ENCODE data around the gene KRTAP4-7. TPM values are rescaled to one million over a fixed set of nuclear protein-coding genes. Genes with fewer than 3 reads are reported as not detected.

KRTAP4-7 gene
- not detected in 2 replicates for total RNA-seq

DNA sequence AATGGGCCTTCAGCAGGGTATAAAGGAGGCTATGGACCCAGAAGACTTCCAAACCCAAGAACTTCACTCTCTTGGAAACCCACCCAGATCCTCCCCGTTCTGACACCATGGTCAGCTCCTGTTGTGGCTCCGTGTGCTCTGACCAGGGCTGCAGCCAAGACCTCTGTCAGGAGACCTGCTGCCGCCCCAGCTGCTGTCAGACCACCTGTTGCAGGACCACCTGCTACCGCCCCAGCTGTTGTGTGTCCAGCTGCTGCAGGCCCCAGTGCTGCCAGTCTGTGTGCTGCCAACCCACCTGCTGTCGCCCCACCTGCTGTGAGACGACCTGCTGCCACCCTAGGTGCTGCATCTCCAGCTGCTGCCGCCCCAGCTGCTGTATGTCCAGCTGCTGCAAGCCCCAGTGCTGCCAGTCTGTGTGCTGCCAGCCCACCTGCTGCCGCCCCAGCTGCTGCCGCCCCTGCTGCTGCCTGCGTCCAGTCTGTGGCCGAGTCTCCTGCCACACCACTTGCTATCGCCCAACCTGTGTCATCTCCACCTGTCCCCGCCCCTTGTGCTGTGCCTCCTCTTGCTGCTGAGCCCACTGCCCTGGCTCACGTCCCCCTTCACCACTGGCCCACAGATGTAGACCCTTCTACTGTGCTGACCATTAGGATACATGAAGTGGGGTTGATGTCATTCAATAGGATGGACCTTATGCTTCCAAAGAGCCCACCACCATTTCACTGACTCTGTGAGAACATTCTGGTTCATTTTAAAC lies at the start of gene KRTAP4-7:
Gene KRTAP4-7, plus strand, starts transcription at position 51 of the 757 bp plus-strand sequence. Its CDS starts 57 bp downstream, at position 108.

DNA sequence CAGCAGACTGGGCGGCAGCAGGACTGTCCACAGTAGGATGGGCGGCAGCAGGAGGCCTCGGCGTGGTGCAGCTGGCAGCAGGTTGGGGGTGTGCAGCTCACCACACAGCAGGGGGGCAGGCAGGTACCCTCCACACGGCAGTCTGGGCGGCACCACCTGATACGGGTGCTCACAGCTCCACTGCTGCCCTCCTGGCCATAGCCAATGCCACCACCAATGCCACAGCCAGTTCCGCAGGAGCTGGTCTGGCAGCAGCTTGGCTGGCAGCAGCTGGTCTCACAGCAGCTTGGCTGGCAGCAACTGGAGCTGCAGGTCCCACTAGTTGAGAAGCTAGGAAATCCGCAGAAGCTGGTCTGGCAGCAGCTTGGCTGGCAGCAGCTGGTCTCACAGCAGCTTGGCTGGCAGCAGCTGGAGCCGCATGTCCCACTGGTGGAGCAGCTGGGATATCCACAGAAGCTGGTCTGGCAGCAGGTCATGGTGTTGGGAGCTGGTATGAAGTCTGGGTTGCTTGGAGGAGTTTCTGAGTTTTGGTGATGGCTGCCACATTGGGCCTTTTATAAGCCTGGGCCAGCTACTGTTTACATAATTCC lies 49.5 kb upstream of the KRTAP4-7 start, which contains the start of gene KRTAP1-3:
Gene KRTAP1-3, minus strand, starts transcription at position 529 of the 590 bp plus-strand sequence. Its CDS starts 53 bp downstream, at position 476.

DNA sequence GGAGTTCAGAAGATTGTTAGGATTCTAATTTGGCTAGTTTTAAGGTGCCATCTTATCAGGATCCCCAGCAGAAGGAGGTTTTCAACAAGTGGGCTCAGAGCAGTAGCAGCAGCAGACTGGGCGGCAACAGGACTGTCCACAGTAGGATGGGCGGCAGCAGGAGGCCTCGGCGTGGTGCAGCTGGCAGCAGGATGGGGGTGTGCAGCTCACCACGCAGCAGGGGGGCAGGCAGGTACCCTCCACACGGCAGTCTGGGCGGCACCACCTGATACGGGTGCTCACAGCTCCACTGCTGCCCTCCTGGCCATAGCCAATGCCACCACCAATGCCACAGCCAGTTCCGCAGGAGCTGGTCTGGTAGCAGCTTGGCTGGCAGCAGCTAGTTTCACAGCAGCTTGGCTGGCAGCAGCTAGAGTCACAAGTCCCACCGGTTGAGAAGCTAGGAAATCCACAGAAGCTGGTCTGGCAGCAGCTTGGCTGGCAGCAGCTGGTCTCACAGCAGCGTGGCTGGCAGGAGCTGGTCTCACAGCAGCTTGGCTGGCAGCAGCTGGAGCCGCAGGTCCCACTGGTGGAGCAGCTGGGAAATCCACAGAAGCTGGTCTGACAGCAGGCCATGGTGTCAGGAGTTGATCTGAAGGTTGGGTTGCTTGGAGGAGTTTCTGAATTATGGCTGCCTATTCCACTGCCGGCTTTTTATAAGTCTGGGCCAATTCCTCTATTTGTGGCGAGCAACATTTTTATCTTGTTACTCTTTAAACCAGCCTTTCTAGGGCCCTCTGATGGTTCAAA lies 43.0 kb upstream of the KRTAP4-7 start, which contains the start of gene KRTAP1-1:
Gene KRTAP1-1, minus strand, starts transcription at position 668 of the 789 bp plus-strand sequence. Its CDS starts 53 bp downstream, at position 615.

DNA sequence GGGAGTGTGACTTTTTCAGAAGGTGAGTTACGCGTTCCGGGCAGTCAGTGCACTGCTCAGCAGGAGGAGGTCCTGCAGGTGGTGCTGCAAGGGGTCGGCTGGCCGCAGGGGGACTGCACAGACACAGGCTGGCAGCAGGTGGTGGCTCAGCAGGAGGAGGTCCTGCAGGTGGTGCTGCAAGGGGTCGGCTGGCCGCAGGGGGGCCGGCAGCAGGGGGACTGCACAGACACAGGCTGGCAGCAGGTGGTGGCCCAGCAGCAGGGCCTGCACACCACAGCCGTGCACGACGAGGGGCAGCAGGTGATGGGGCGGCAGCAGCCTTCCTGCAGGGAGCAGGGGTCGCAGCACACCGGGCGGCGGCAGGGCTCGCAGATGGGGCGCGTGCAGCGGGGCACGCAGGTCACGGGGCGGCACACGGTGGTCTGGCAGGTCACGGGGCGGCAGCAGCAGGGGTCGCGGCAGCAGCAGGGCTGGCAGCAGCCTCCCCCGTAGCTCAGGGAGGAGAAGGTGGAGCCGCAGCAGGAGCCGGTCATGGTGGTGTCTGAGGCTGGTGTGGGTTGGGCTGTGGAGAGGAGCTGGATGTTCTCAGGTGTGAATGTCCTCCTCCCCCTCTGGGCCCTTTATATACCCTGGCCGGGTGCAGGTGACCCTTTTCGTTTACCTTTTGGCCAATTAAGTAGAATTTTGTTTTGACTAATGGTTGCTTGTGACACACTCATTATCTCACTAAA lies 37.0 kb upstream of the KRTAP4-7 start, which contains the start of gene KRTAP2-1:
Gene KRTAP2-1, minus strand, starts transcription at position 582 of the 731 bp plus-strand sequence. Its CDS starts 49 bp downstream, at position 533.

DNA sequence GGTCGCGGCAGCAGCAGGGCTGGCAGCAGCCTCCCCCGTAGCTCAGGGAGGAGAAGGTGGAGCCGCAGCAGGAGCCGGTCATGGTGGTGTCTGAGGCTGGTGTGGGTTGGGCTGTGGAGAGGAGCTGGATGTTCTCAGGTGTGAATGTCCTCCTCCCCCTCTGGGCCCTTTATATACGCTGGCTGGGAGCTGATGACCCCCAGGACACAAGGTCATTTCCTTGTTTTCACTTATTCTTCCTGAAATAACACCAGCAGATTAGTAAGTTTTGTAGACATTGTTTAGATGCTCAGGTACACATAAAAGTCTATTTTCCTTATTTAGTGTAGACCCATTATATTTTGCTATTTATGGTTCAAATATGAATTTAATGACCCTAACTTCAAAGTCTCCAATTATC lies 28.8 kb upstream of the KRTAP4-7 start, which contains the start of gene KRTAP2-2:
Gene KRTAP2-2, minus strand, starts transcription at position 101 of the 400 bp plus-strand sequence. Its CDS starts 19 bp downstream, at position 82.

DNA sequence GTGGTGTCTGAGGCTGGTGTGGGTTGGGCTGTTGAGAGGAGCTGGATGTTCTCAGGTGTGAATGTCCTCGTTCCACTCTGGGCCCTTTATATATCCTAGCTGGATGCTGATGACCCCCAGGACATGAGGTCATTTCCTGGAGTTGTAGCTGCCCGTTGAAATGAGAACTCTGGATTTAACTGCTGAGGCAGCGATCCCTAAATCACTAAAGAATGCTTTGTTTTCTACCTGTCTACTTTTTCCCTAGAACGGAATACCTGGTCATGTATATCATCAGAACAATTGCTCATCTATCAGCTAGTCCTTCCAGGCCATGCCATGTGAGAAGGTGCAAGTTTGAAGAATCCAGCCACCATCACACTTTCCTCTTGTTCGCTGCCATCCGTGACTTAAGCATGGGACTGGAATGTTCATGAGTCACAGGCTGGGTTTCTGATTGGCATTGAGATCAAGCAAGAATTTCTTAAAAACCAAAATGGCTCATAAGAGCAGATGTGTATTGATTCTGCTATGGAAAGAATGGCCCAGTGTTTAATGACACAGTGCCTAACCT lies 23.8 kb upstream of the KRTAP4-7 start, which contains the start of gene KRTAP2-3:
Gene KRTAP2-3, minus strand, starts transcription at position 63 of the 553 bp plus-strand sequence. CDS start 64 bp downstream, outside the sequence.

DNA sequence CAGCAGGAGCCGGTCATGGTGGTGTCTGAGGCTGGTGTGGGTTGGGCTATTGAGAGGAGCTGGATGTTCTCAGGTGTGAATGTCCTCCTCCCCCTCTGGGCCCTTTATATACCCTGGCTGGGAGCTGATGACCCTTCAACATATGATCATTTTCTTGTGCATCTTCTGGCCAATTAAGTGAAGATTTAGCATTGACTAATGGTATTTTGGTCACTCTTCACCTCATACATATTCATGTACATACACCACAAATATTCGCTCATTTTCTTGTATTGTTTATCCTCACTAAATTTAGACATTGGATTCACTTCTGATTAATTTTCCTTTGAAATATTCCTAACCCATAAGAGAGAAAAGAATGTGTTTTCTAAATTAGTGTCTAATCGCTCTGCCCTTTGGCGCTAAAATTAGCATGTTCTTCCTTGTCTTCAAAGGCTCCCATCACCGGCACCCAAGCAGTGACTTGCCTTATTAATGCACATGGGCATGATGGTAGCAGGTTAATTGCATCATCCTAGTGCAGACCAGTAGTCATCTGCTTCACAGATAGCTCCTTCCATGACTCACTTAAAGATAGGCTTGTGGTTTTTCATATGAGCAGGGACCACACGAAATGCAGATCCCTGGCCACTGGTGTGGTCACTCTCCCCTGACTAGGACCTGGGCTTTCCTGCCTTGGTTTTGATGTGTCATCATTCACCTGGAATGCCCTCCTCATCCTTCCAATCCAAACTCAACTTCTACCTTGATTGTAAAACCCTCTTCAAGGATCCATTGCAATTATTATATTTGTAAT lies 17.9 kb upstream of the KRTAP4-7 start, which contains the start of gene KRTAP2-4:
Gene KRTAP2-4, minus strand, starts transcription at position 51 of the 796 bp plus-strand sequence. Its CDS starts 34 bp downstream, at position 17.

DNA sequence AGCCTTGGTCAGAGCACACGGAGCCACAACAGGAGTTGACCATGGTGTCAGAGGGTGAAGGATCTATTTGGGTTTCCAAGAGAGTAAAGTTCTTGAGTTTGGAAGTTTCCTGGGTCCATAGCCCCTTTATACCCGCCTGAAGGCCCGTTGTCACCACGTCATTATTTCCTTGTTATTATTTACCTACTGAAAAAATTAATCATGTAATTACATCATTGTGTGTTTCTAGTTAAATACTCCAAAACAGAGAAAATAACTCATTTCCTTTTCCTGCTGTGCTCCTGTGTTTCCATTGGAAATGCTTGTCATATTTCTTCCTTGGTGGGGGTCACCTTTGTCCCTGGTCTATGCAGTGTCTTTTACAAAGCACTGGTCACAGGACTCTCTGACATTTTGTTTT lies 14.1 kb downstream of the KRTAP4-7 start, which contains the start of gene KRTAP4-8:
Gene KRTAP4-8, minus strand, starts transcription at position 101 of the 400 bp plus-strand sequence. Its CDS starts 58 bp downstream, at position 43.

DNA sequence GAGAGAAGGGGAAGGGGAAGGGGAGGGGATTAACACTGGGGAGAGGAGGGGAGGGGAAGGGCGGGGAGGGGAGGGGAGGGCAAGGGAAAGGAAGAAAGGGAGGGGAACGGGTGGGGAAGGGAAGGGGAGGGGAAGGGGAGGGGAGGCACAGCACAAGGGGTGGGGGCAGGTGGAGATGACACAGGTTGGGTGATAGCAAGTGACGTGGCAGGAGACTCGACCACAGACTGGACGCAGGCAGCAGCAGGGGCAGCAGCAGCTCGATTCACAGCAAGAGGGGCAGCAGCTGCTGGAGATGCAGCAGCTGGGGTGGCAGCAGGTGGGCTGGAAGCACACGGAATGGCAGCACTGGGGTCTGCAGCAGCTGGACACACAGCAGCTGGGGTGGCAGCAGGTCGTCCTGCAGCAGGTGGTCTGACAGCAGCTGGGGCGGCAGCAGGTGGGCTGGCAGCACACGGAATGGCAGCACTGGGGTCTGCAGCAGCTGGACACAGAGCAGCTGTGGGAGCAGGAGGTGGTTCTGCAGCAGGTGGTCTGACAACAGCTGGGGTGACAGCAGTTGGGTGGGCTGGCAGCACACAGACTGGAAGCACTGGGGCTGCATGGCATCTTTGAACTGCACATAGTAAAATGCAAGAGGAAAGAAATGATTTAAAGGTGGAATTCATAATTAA lies 17.8 kb downstream of the KRTAP4-7 start, which contains the start of gene KRTAP4-16:
Gene KRTAP4-16, minus strand, starts transcription at position 624 of the 674 bp plus-strand sequence. Its CDS starts 0 bp downstream, at position 624.

DNA sequence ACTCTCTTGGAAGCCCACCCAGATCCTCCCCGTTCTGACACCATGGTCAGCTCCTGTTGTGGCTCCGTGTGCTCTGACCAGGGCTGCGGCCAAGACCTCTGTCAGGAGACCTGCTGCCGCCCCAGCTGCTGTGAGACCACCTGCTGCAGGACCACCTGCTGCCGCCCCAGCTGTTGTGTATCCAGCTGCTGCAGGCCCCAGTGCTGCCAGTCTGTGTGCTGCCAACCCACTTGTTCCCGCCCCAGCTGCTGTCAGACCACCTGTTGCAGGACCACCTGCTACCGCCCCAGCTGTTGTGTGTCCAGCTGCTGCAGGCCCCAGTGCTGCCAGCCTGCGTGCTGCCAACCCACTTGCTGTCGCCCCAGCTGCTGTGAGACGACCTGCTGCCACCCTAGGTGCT lies 21.4 kb downstream of the KRTAP4-7 start, which contains the start of gene KRTAP4-9:
Gene KRTAP4-9, plus strand, starts transcription at position 43 of the 400 bp plus-strand sequence. Its CDS starts 0 bp downstream, at position 43.

DNA sequence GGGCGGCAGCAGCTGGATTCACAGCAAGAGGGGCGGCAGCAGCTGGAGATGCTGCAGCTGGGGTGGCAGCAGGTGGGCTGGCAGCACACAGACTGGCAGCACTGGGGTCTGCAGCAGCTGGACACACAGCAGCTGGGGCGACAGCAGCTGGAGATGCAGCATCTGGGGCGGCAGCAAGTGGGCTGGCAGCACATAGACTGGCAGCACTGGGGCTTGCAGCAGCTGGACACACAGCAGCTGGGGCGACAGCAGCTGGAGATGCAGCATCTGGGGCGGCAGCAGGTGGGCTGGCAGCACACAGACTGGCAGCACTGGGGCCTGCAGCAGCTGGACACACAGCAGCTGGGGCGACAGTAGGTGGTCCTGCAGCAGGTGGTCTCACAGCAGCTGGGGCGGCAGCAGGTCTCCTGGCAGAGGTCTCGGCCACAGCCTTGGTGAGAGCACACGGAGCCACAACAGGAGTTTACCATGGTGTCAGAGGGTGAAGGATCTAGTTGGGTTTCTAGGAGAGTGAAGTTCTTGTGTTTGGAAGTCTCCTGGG lies 34.0 kb downstream of the KRTAP4-7 start, which contains the start of gene KRTAP4-11:
Gene KRTAP4-11, minus strand, starts transcription at position 528 of the 541 bp plus-strand sequence. Its CDS starts 58 bp downstream, at position 470.

DNA sequence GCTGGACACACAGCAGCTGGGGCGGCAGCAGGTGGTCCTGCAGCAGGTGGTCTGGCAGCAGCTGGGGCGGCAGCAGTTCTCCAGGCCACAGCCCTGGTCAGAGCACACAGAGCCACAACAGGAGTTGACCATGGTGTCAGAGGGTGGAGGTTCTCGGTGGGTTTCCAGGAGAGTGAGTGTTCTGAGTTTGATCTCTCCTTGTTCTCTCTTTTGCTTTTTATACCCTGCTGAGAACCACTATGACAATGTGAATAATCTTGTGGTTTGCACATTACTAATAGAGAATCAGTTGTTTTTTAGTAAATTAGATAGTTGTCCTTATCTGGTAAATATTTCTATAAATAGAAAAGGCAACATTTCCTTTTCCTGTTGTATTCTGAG lies 40.0 kb downstream of the KRTAP4-7 start, which contains the start of gene KRTAP4-12:
Gene KRTAP4-12, minus strand, starts transcription at position 192 of the 381 bp plus-strand sequence. Its CDS starts 60 bp downstream, at position 132.

Other genes with a start within 250 kb of the KRTAP4-7 start
- not detected in 2 replicates for gene KRT12, start 216.9 kb upstream of the KRTAP4-7 start, total RNA-seq
- not detected in 2 replicates for gene KRT20, start 198.9 kb upstream of the KRTAP4-7 start, total RNA-seq
- not detected in 2 replicates for gene KRT23, start 146.5 kb upstream of the KRTAP4-7 start, total RNA-seq
- not detected in 2 replicates for gene KRT39, start 117.2 kb upstream of the KRTAP4-7 start, total RNA-seq
- gene KRT40, start 99.8 kb upstream of the KRTAP4-7 start, total RNA-seq = not detected in 2 replicates
- gene KRTAP3-3, start 90.0 kb upstream of the KRTAP4-7 start, total RNA-seq = not detected in 2 replicates
- gene KRTAP3-2, start 84.2 kb upstream of the KRTAP4-7 start, total RNA-seq = not detected in 2 replicates
- not detected in 2 replicates for gene KRTAP3-1, start 75.0 kb upstream of the KRTAP4-7 start, total RNA-seq
- not detected in 2 replicates for gene KRTAP1-5, start 56.9 kb upstream of the KRTAP4-7 start, total RNA-seq
- gene KRTAP1-4, start 54.0 kb upstream of the KRTAP4-7 start, total RNA-seq = not detected in 2 replicates
- not detected in 2 replicates for gene KRTAP1-3, start 49.3 kb upstream of the KRTAP4-7 start, total RNA-seq
- not detected in 2 replicates for gene KRTAP1-1, start 42.7 kb upstream of the KRTAP4-7 start, total RNA-seq
- gene KRTAP2-1, start 36.8 kb upstream of the KRTAP4-7 start, total RNA-seq = not detected in 2 replicates
- not detected in 2 replicates for gene KRTAP2-2, start 28.9 kb upstream of the KRTAP4-7 start, total RNA-seq
- not detected in 2 replicates for gene KRTAP2-3, start 24.0 kb upstream of the KRTAP4-7 start, total RNA-seq
- gene KRTAP2-4, start 18.3 kb upstream of the KRTAP4-7 start, total RNA-seq = not detected in 2 replicates
- gene KRTAP4-8, start 14.0 kb downstream of the KRTAP4-7 start, total RNA-seq = not detected in 2 replicates
- gene KRTAP4-16, start 18.1 kb downstream of the KRTAP4-7 start, total RNA-seq = not detected in 2 replicates
- not detected in 2 replicates for gene KRTAP4-9, start 21.2 kb downstream of the KRTAP4-7 start, total RNA-seq
- gene KRTAP4-11, start 34.2 kb downstream of the KRTAP4-7 start, total RNA-seq = not detected in 2 replicates
- gene KRTAP4-12, start 40.0 kb downstream of the KRTAP4-7 start, total RNA-seq = not detected in 2 replicates
- not detected in 2 replicates for gene KRTAP4-6, start 56.4 kb downstream of the KRTAP4-7 start, total RNA-seq
- not detected in 2 replicates for gene KRTAP4-5, start 65.7 kb downstream of the KRTAP4-7 start, total RNA-seq
- not detected in 2 replicates for gene KRTAP4-4, start 76.6 kb downstream of the KRTAP4-7 start, total RNA-seq
- not detected in 2 replicates for gene KRTAP4-3, start 84.1 kb downstream of the KRTAP4-7 start, total RNA-seq
- gene KRTAP4-2, start 94.1 kb downstream of the KRTAP4-7 start, total RNA-seq = not detected in 2 replicates
- not detected in 2 replicates for gene KRTAP4-1, start 100.8 kb downstream of the KRTAP4-7 start, total RNA-seq
- not detected in 2 replicates for gene KRTAP9-1, start 105.7 kb downstream of the KRTAP4-7 start, total RNA-seq
- gene KRTAP9-2, start 142.5 kb downstream of the KRTAP4-7 start, total RNA-seq = not detected in 2 replicates
- gene KRTAP9-3, start 148.3 kb downstream of the KRTAP4-7 start, total RNA-seq = not detected in 2 replicates
- not detected in 2 replicates for gene KRTAP9-8, start 153.8 kb downstream of the KRTAP4-7 start, total RNA-seq
- not detected in 2 replicates for gene KRTAP9-4, start 165.5 kb downstream of the KRTAP4-7 start, total RNA-seq
- gene KRTAP9-9, start 171.2 kb downstream of the KRTAP4-7 start, total RNA-seq = not detected in 2 replicates
- not detected in 2 replicates for gene KRTAP9-6, start 181.2 kb downstream of the KRTAP4-7 start, total RNA-seq
- not detected in 2 replicates for gene KRTAP9-7, start 191.5 kb downstream of the KRTAP4-7 start, total RNA-seq
- not detected in 2 replicates for gene KRTAP29-1, start 218.7 kb downstream of the KRTAP4-7 start, total RNA-seq
- gene KRTAP16-1, start 225.2 kb downstream of the KRTAP4-7 start, total RNA-seq = not detected in 2 replicates
- gene KRTAP17-1, start 231.6 kb downstream of the KRTAP4-7 start, total RNA-seq = not detected in 2 replicates

All from mammary microvascular endothelial cell (primary cell).